Tongue (tissue), 3 donors: ENCODE measurements around the gene NUP155. TPM values are rescaled to one million over a fixed set of nuclear protein-coding genes. Genes with fewer than 3 reads are reported as not detected.
"Not testable (repeated sequence)": the region's sequence is repeated elsewhere in the genome, so short reads cannot be mapped to it uniquely, and the experiment has no call there.

ENCODE experiments used
- DNase-seq: peaks from one replicate; pipeline ENCODE4 v3.0.0-alpha.2; 2015
- small RNA-seq: library from RNA; depleted of rRNA; stranded (forward); fragments of <200 nt; gene quantifications from one replicate; pipeline ENCODE3, GENCODE V24; 2014; ENCODE audit warnings: low replicate concordance
- total RNA-seq: library from RNA; depleted of rRNA; stranded (reverse); fragments of >200 nt; gene quantifications from one replicate; pipeline ENCODE4 v1.2.3, GENCODE V29; 2014

The NUP155 gene
- total RNA-seq, 1 donor from 2014 or later: 36.7 TPM

- DNase-seq: no peak
Observed at GRCh38 chr5:37275511-37275910, 95.4 kb downstream of the NUP155 start.

- DNase-seq: peak; percentile 10
Observed at GRCh38 chr5:37272511-37272910, 98.4 kb downstream of the NUP155 start.

- DNase-seq: not testable (repeated sequence)
Observed at GRCh38 chr5:37268100-37268499, 102.8 kb downstream of the NUP155 start.

- DNase-seq: no peak
Observed at GRCh38 chr5:37255774-37256358, 115.0 kb downstream of the NUP155 start.

- DNase-seq: no peak
Observed at GRCh38 chr5:37254581-37254980, 116.3 kb downstream of the NUP155 start.

GRCh38 chr5:37251665-37252064 lies 119.2 kb downstream of the NUP155 start:
- DNase-seq: no peak

GRCh38 chr5:37249815-37250164 lies 121.1 kb downstream of the NUP155 start:
- DNase-seq: no peak

- peak; percentile 96 for DNase-seq
Observed at GRCh38 chr5:37248970-37249814, 121.7 kb downstream of the NUP155 start, which contains the start of gene CPLANE1. CPLANE1 (minus strand) TSS chr5:37249376; CDS start chr5:37247698, 1,678 bp downstream.

- peak; percentile 29 for DNase-seq
Observed at GRCh38 chr5:37248421-37248969, 122.4 kb downstream of the NUP155 start.

- no peak for DNase-seq
Observed at GRCh38 chr5:37247496-37247895, 123.4 kb downstream of the NUP155 start.

GRCh38 chr5:37247036-37247435 lies 123.9 kb downstream of the NUP155 start:
- DNase-seq: no peak

Small RNAs within 50 kb of the gene (small RNA-seq; reads per million reads assigned to genes)
- gene RNU7-75P: not detected

Other genes with a start within 250 kb of the NUP155 start
- 36.4 TPM for gene CPLANE1, start 121.7 kb downstream of the NUP155 start, total RNA-seq
- gene WDR70, start 8.2 kb upstream of the NUP155 start, total RNA-seq: 48.6 TPM